Breast epithelium (tissue), 3 donors: ENCODE results near the gene NSRP1.

ENCODE experiments used
- POLR2AphosphoS5 ChIP-seq, 3 donors: sonication (generic); formaldehyde crosslinking; IDR thresholded peaks; one replicate each; pipeline ENCODE4 v1.6.1; 2017; ENCODE audit warnings: antibody characterized with exemption in 3 of 3
- TF ChIP-seq, protein P1 (sequence below), 3 donors: fragments of 450-650 bp; IDR thresholded peaks; one replicate each; pipeline ENCODE4 v1.5.1; 2016 to 2017; ENCODE audit warnings: antibody characterized with exemption in 3 of 3, mild to moderate bottlenecking in 3 of 3, moderate library complexity in 3 of 3

DNA sequence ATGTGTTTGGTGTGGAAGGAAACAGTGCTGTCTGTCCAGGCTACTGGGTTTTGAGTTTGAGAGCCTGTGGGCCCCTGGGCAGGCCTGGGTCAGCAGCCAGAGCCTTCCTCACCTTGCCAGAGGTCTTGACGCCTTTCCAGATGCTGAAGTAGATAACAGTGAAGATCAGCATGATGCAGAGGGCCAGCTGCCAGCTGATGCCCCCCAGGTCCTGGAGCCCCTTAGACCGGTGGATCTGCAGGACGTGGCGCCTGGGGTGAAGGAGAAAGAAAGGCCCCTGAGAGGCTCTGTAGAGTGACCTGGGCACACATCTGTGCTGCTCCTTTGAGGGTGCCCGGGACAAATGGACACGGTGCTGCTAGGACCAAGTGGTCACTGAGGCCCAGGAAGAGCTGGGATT is 100.4 kb downstream of the NSRP1 start:
- TF ChIP-seq POLR2AphosphoS5 (IDR thresholded peaks at IDR 0.05): no peak
- TF ChIP-seq, protein P1, sequence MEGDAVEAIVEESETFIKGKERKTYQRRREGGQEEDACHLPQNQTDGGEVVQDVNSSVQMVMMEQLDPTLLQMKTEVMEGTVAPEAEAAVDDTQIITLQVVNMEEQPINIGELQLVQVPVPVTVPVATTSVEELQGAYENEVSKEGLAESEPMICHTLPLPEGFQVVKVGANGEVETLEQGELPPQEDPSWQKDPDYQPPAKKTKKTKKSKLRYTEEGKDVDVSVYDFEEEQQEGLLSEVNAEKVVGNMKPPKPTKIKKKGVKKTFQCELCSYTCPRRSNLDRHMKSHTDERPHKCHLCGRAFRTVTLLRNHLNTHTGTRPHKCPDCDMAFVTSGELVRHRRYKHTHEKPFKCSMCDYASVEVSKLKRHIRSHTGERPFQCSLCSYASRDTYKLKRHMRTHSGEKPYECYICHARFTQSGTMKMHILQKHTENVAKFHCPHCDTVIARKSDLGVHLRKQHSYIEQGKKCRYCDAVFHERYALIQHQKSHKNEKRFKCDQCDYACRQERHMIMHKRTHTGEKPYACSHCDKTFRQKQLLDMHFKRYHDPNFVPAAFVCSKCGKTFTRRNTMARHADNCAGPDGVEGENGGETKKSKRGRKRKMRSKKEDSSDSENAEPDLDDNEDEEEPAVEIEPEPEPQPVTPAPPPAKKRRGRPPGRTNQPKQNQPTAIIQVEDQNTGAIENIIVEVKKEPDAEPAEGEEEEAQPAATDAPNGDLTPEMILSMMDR (IDR thresholded peaks at IDR 0.05): no peak
